ENCODE results near the gene ASCL5. TPM values are rescaled to one million over a fixed set of nuclear protein-coding genes. Genes with fewer than 3 reads are reported as not detected.

The ASCL5 gene
- total and polyA plus RNA-seq, 7 donors: 0.26 to 0.30 TPM; not detected in 5

- ATAC-seq (peak; percentile 38 to 74 (median 72)), DNase-seq (peak; percentile 42 to 83)
- Histone ChIP-seq H3K27me3 (ENCODE audit: insufficient read depth in 3 of 3, low read length in 2 of 3) (no peaks in the 10 kb centered on the region), H3K4me1 (peaks cover 78% of the 10 kb centered on the region), H3K27ac (peak overlapping the region; percentile 95), H3K4me3 (peak overlapping the region; percentile 29), H3K36me3 (ENCODE audit: insufficient read depth in 1 of 2, low read depth in 1 of 2) (peaks cover 0 to 27% of the 10 kb centered on the region in 2 donors), H3K9me3 (no peaks in the 10 kb centered on the region)
- no peak for TF ChIP-seq CTCF (IDR thresholded peaks at IDR 0.05)
- intact Hi-C loops (cut with DNase I): no loop called here
- 17 to 29% (median 28%) methylated on average over 4 of the region's 4 CpGs for WGBS, 3 donors
These were observed 32.2 kb downstream of the ASCL5 start for GRCh38 chr1:201094832-201095231.

GRCh38 chr1:201093962-201094361 is 33.0 kb downstream of the ASCL5 start:
- Histone ChIP-seq H3K4me1 (peaks cover 78% of the 10 kb centered on the region), H3K27me3 (ENCODE audit: insufficient read depth in 3 of 3, low read length in 2 of 3) (no peaks in the 10 kb centered on the region), H3K36me3 (ENCODE audit: insufficient read depth in 1 of 2, low read depth in 1 of 2) (peaks cover 0 to 34% of the 10 kb centered on the region in 2 donors), H3K4me3 (no peak overlapping the region), H3K27ac (peak overlapping the region; percentile 95), H3K9me3 (no peaks in the 10 kb centered on the region)
- no peak for TF ChIP-seq CTCF (IDR thresholded peaks at IDR 0.05)
- intact Hi-C loops (cut with DNase I): no loop called here
- ATAC-seq (no peak), DNase-seq (peak in 1 of 2 donors; percentile 41)
- 59 to 74% (median 66%) methylated on average over 7 of the region's 7 CpGs for WGBS, 3 donors

- no peak overlapping the region for H3K4me3 ChIP-seq
- H3K27me3 ChIP-seq (ENCODE audit: insufficient read depth in 3 of 3, low read length in 2 of 3): no peaks in the 10 kb centered on the region
- H3K4me1 ChIP-seq: peaks cover 78% of the 10 kb centered on the region
- H3K36me3 ChIP-seq (ENCODE audit: insufficient read depth in 1 of 2, low read depth in 1 of 2): peaks cover 0 to 38% of the 10 kb centered on the region in 2 donors
- WGBS, 3 donors: 82 to 87% (median 83%) methylated on average over 7 of the region's 7 CpGs
- TF ChIP-seq CTCF (IDR thresholded peaks at IDR 0.05): no peak
- intact Hi-C loops (cut with DNase I): no loop called here
- peak in 1 of 2 donors; percentile 46 for DNase-seq
- no peaks in the 10 kb centered on the region for H3K9me3 ChIP-seq
- peak overlapping the region; percentile 95 for H3K27ac ChIP-seq
- ATAC-seq: no peak
These were observed 33.4 kb downstream of the ASCL5 start for GRCh38 chr1:201093561-201093960.

- peaks cover 71% of the 10 kb centered on the region for H3K4me1 ChIP-seq
These were observed 34.2 kb downstream of the ASCL5 start for GRCh38 chr1:201092738-201093137.

More at GRCh38 chr1:201092738-201093137, 34.2 kb downstream of the ASCL5 start:
- Histone ChIP-seq H3K4me3 (no peak overlapping the region), H3K27ac (peak overlapping the region; percentile 95), H3K36me3 (ENCODE audit: insufficient read depth in 1 of 2, low read depth in 1 of 2) (peaks cover 0 to 47% of the 10 kb centered on the region in 2 donors), H3K9me3 (no peaks in the 10 kb centered on the region), H3K27me3 (ENCODE audit: insufficient read depth in 3 of 3, low read length in 2 of 3) (no peaks in the 10 kb centered on the region)
- intact Hi-C loops (cut with DNase I): no loop called here
- WGBS, 3 donors: 47 to 64% (median 49%) methylated on average over 3 of the region's 3 CpGs
- TF ChIP-seq CTCF (IDR thresholded peaks at IDR 0.05): no peak
- peak in 1 of 2 donors; percentile 40 for DNase-seq
- ATAC-seq: no peak
